ENCODE results near the gene TNIK.
"Not testable (repeated sequence)": the region's sequence is repeated elsewhere in the genome, so short reads cannot be mapped to it uniquely, and the experiment has no call there.

Gene TNIK

DNA sequence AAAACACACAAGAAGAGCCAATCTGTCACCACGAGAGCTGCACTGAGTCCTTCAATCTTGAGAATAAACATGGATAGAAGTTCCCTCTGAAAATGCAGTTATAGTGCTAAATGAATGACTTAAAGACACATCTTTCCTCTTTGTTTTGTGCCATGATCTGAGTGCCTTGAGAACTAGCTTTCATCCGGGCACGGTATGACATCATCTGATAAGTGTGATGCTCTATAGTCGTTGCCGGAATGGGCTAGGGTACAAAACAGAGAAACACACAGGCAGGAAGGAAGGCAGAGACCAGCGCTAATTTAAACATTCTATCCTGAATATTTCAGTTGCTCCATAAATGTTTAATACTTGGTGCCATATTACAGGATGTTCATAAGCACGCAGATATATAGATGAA lies 146.5 kb downstream of the TNIK start:
- DNase-seq (ENCODE audit: low read depth in 2 of 2), result no peak

DNA sequence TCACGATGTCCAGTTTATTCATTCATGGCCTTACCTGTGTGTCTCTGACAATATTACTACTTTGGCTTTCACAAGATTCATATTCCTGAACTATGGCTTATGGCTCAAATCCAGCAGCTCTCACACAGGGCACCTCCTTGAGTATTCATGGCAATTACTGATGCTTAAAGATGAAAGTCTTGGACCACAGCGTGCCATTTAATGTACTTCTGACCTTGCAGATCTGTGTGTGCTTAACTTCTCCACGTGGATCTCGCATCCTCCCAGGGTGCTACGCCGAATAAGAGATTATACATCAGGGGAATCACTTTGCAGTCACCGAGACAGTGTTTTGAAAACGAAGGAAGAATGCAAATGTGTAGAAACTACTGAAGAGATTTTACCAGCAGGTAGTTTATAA lies 147.5 kb downstream of the TNIK start:
- no peak for DNase-seq (ENCODE audit: low read depth in 2 of 2)

DNA sequence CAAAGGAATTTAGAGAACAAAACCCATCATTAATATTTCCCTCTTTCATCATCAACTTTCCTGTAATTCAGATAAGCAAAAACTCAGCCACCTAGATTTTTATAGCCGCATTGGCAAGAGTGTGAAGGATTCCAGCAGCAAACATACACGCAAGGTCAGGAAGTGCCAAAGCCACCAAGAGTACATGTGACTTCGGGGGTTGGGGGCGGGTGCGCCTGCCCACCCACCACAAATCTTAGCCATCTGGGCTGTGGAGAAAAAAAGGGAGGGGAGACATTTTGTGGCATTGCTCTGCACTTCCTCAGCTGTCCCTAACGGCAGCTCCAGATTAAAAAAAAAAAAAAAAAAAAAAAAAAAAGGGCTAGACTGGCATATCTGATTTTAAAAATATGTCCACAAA lies 148.4 kb downstream of the TNIK start:
- DNase-seq (ENCODE audit: low read depth in 2 of 2), result no peak

DNA sequence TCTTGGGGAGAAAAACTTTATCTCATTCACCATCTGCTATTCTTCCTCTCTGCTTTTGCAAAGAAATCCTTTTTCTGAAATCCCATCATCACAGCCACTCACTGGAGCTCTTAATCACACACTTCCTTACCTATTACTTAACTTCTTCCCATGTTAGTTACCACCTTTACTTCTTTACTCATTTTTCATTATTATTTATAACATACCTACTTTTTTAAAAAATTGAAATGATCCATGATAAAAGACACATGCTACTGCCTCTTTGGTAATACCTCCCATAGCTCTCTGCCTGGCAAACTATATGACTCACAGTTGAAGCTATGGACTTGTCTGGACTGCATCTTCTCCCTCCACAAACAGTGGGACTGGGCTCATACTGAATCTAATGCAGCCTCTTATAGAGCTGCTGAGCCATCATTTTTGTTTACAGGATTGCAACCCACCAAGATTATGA lies 150.3 kb downstream of the TNIK start:
- no peak for DNase-seq (ENCODE audit: low read depth in 2 of 2)

DNA sequence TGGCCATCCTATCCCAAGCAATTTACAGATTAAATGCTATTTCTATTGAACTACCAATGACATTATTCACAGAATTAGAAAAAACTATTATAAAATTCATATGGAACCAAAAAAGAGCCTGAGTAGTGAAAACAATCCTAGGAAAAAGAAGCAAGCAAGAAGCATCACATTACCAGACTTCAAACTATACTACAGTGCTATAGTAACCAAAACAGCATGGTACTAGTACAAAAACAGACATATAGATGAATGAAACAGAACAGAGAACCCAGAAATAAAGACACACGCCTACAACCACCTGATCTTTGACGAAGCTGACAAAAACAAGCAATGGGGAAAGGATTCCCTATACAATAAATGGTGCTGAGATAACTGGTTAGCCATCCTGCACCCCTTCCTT lies 152.2 kb downstream of the TNIK start:
- no peak for DNase-seq (ENCODE audit: low read depth in 2 of 2)

DNA sequence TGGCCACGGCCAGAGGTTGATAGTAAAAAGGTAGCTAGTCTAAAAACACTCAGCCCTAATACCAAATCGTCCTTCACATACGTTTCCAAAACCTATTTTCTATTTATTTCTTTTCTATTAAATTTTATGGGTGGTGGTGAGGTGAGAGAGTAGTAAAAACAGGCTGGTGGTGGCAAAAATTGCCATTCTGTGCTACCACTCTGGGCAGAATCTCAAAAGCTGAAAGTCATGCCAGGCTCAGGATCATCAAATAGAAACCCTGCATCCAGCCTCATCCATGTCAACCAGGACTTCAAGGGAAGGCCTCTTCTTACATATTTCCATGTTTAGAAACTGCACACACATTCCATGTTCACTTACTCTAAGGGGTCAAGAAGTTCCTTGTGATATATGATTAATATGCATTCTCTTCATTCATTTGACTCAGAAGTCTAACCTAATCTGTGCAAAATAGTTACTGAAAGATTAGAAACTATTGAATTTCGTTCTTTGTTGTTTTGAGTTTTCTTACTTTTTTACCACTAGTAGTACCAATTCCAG lies 153.1 kb downstream of the TNIK start:
- no peak for DNase-seq (ENCODE audit: low read depth in 2 of 2)

DNA sequence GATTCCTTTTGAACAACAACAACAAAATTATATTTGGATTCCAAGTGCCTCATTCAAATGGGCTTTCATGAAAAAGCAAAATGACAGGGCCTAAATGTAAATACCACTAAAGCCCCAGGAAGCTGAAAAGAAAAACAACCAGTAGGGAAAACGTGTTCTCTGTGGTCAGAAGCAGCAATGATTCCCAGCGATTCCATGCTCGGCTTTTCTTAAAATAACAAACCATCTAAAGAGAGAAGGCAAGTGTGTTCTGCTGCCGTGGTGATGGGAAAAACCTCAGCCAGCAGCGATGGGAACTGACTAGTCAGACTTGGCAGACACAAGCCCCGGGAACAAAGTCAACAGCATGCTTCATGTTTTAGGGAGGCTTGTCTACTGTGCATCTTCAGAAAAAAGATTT lies 153.6 kb downstream of the TNIK start:
- no peak for DNase-seq (ENCODE audit: low read depth in 2 of 2)

DNA sequence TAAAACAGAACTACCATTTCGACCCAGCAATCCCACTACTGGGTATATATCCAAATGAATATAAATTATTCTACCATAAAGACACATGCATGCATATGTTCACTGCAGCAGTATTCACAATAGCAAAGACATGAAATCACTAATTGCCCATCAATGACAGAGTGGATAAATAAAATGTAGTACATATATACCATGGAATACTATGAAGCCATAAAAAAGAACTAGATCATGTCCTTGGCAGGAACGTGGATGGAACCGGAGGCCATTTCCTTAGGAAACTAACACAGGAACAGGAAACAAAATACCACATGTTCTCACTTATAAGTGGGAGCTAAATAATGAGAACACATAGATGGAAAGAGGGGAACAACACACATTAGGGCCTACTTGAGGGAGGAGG lies 154.4 kb downstream of the TNIK start:
- DNase-seq (ENCODE audit: low read depth in 2 of 2), result not testable (repeated sequence)

DNA sequence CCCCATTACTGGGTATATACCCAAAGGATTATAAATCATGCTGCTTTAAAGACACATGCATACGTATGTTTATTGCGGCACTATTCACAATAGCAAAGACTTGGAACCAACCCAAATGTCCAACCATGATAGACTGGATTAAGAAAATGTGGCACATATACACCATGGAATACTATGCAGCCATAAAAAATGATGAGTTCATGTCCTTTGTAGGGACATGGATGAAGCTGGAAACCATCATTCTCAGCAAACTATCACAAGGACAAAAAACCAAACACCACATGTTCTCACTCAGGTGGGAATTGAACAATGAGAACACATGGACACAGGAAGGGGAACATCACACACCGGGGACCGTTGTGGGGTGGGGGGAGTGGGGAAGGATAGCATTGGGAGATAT lies 155.7 kb downstream of the TNIK start:
- DNase-seq (ENCODE audit: low read depth in 2 of 2), result not testable (repeated sequence)

DNA sequence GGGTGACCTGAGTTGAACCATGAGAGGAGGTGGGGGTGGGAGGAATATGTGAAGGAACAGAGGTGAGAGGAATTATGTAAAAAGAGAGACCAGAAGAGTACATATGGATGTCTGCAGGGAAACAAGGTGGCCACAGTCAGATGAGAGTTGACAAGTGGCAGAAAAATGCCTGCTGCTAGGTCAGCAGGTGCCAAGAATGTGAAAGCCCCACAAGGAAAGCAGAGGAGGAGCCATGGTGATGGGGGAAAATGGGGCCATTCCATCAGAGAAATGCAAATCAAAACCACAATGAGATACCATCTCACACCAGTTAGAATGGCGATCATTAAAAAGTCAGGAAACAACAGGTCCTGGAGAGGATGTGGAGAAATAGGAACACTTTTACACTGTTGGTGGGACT lies 156.2 kb downstream of the TNIK start:
- not testable (repeated sequence) for DNase-seq (ENCODE audit: low read depth in 2 of 2)

DNA sequence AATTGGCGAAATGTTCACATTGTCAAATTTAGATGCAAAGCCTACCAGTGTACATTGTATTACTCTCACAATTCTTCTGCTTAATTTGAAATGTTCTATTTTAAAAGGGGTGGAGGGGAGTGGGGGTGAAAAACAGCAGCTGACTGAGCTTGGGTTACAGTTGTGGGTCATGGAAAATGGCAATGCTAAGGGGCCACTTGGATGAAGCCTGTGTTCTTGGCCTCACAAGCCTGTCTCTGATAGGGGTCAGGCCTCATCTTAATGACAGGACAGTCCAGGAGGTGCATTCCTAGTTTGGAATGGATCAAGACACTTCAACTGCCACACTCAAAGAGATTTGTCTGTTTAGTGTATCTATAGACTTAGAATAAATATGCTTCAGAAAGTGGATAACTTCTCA lies 158.2 kb downstream of the TNIK start:
- no peak for DNase-seq (ENCODE audit: low read depth in 2 of 2)

DNA sequence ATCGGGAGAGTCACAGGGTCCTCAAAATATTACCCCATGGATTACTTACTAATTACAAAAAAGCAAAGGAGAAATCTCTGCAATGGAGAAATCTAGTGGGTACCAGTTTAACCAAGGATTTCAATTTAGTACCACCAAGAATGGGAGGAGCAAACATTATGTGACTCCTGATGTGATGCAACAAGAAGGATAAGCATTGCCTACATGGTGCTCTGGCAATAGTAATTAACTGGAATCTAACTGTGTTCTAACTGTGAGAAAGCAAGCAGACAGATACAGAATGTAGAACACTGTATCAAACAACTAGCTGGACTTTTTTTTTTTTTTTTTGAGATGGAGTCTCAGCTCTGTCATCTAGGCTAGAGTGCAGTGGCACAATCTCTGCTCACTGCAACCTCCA lies 159.2 kb downstream of the TNIK start:
- DNase-seq (ENCODE audit: low read depth in 2 of 2), result no peak

DNA sequence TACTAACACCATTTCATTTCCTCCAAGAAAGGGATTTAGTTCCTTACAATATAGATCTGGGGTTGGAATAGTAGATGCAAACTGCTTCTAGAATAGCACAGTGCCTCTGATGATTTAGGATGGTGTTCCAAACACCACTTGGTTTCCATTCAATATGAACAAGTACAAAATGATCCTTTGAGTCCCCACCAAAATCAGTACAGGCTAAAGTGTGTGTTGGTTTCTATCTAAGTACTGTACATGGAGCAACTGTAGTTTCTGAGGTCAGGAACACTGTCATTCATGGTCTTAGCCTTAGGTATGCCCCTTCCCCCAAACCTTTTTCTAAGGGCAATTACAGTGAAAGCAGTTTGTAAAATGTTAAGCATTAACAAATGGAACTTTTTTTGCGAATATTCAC lies 162.3 kb downstream of the TNIK start:
- no peak for DNase-seq (ENCODE audit: low read depth in 2 of 2)

DNA sequence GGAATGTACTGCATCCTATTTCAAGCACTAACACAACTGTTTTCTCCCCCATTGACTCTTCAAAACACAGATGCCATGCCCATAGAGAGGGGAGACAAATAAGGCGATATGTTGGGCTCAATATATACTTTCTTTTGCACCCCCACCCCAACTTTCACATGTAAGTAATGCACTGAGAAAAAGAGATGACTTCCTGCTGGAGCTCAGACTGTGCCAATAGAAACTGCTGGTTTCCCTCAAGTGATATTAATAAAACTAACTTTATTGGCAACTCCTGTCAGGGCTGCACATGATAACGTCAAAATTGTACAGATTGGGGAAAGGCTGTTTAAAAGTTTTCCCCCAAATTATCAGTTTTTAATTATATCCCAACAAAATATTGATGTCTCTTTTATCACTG lies 163.0 kb downstream of the TNIK start:
- no peak for DNase-seq (ENCODE audit: low read depth in 2 of 2)

DNA sequence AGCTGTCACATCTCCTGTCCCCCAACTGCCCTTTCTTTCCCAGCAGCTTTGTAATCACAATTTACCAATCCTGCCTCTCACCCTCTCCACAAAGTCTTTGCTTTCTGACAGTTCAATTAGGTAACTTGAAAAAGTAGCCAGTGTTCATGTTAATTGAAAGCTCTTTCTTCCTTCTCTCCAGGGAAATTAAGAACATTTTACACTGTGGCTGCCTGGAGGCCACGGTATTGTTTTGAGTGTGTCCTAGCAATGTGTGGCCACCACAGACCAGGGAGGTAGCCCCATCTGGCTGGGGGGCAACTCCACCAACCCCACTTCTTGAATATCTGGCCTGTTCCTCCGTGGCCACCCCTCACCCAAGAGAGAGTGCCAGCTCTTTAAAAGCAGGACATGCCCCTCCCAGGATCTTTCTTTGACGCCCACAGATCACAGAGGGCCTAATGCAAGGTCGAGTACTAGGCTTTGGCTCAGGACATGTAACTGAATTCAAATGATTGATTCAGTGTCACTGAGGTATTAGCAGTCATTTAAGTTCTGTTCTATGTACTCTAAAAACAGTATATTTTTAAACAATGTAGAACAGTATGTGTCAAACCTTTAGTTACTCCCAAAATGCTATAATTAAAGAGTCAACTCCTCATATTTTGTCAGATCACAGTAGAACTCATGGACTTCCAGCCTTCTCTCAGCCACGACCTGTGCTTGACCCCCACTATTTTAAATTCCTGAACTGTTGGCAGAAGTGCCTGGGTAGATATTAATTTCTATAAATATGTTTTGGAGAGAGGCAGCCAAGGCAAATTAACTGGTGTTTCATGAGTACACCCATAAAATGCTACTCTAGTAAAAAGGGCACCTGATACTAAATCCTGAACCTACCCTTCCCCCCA lies 164.5 kb downstream of the TNIK start:
- no peak for DNase-seq (ENCODE audit: low read depth in 2 of 2)

DNA sequence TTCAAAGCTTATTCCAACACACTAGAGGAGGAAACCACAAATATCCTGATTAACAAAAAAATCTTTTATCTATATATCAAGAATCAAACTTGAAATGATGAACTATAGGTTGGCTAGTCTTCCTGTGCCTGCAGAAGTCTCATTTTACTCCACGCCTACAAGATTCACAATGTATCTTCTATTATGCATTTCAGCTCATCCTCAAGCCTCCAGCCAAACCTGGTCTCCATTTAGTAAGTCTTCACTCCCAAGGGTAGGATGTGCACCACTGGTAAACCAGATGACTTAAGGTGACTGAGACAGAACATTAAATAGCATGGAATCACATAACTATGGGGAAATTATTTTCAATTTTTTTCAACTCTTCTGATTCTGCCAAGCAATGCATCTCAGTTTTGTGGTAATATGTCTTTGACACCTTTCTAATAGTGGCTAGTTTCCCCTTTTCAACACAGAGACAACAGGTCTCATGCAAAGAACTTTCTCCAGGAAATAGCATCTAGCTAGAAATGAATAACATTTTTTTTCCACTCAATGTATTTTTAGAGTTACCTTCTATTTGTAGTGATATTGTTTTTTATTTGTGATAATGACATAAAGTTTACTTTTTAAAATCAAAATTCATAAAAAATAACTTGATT lies 166.9 kb downstream of the TNIK start:
- DNase-seq (ENCODE audit: low read depth in 2 of 2), result no peak

DNA sequence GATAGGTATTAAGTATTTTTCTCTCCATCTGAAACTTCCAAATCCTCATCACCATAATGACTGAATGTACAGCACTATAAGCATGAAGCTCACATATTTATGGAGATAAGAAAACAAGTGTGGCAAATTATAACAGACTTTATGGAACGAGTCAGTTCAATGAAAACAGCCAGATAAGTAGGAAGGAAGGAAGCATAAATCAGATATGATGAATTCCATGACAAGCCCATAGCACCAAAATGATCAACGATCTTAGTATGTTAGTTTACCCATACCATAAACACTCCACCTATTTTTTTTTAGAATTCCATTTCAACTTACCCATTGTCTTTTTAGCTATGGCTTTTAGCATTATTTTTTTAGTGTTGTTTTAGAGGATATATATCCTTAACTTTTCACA lies 169.5 kb downstream of the TNIK start:
- no peak for DNase-seq (ENCODE audit: low read depth in 2 of 2)

DNA sequence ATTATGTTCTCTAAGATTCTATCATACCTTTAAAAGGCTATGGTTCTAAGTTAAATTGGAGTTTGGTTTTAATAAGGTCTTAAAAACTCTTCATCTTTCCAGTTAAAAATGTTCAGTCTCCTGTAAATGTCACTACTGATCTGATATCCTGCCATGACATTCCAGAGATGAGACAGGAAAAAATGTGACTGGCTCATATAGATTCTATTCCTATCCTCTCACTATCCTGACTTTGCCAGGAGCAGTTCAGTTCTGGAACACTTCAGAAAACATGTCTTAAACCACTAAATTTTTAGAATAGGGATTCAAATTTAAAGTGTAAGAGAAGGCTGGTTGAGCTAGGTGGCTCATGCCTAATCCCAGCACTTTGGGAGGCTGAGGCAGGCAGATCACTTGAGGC lies 170.9 kb downstream of the TNIK start:
- no peak for DNase-seq (ENCODE audit: low read depth in 2 of 2)

DNA sequence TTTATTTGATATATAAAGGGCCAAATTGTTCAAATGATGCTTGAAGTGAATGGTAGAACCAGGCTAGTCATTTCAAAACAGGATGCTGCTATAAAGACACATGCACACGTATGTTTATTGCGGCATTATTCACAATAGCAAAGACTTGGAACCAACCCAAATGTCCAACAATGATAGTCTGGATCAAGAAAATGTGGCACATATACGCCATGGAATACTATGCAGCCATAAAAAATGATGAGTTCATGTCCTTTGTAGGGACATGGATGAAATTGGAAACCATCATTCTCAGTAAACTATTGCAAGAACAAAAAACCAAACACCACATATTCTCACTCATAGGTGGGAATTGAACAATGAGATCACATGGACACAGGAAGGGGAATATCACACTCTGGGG lies 172.4 kb downstream of the TNIK start:
- DNase-seq (ENCODE audit: low read depth in 2 of 2), result not testable (repeated sequence)

DNA sequence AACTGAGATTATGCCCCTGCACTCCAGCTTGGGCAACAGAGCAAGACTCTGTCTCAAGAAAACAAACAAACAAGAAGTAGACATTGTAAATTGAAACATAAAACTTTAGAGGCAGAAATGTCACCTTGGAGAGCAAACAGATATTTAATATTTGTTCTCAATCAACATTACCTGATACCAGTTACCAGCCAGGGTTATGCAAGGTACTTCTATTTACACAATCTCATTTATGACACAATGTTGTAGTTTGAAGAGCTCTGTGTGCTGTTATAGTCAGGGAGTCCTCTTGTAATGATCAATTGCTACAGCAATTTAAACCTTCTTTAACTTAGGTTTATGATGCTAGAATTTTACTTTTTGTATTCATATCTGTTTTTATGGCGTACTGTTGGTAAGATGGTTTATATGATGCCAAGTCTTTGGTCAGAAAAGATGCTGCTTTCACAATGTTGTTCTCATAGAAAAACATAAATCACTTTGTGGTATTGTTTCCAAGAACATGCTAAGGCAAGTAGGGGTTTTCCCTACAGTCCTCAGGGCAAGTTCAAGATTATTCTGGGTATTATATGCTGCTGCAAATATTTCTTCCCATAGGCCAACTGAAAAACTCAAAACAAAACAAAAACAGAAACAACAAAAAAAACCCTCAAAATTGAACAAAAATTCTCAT lies 173.5 kb downstream of the TNIK start:
- no peak for DNase-seq (ENCODE audit: low read depth in 2 of 2)

DNA sequence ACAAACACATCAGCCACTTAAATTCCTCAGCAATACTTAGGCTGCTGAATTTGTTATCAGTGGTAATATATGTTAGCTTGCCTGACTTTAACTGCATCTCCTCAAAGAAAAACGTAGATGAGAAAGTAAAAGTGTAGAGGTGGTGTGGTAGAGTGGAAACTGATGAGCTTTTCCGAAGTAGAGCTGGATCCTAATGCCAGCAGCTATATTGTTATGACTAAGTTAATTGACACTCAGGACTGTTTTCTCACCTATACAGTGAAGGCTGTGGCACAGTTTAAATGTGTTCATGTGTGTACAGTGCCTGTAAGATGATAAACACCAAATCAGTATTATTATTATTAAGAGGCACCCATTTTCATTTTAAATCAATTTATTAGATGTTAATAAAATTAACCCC lies 174.9 kb downstream of the TNIK start:
- no peak for DNase-seq (ENCODE audit: low read depth in 2 of 2)

DNA sequence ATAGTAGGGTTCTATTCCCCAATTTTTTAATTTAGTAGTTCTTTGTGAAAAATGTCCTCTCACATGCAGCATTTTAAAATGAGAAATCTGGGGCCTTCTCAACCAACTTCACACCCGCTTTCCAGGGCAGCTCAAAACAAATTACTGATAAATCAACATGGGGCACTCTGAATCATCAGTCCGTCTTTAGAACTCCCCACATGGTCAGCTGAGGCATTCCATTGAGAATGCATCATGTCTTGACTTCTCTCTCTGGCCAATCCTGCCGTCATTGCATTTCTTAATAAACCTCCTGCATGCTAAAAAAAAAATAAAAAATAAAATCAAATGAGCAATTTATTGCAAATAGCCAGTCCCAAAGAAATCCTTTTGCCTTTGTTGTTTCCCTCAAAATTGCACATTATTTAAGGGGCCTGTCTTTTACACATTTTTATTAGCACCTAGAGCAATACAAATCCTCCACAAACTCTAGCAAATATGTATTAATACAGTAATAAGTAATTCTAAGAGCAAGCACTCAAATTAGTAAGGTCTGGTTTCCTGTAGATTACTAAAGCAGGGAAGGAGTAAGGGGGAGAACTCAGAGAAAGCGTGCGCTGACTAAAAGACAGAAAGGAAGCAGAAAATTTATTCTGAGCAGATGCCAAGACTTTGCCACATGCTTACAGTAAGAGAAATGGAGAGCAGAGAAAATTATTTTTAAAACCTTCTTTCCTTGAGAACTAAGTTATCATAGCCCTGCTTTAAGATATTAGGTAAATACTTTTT lies 175.7 kb downstream of the TNIK start:
- DNase-seq (ENCODE audit: low read depth in 2 of 2), result no peak

Data from stimulated activated CD4-positive, alpha-beta T cell treated with anti-CD3 and anti-CD28 coated beads, Interleukin-1b, Interleukin-23, amount 100 ng/mL, for 4 hours (primary cell).